NCI-H510A (cell line): ENCODE measurements around the gene AHDC1.
A peak's percentile ranks its signal among the peaks of the same experiment; 100 is the strongest.
"Not testable (repeated sequence)": the region's sequence is repeated elsewhere in the genome, so short reads cannot be mapped to it uniquely, and the experiment has no call there.

ENCODE experiments used
- DNase-seq: peaks from one replicate; lab custom pipeline; 2025; lab: John Stamatoyannopoulos, UW

Gene AHDC1

GRCh38 chr1:27509127-27510080, 94.5 kb downstream of the AHDC1 start:
- DNase-seq = no peak

GRCh38 chr1:27507960-27508665, 95.8 kb downstream of the AHDC1 start:
- DNase-seq = no peak

GRCh38 chr1:27506703-27507102, 97.2 kb downstream of the AHDC1 start:
- DNase-seq = no peak

- DNase-seq = no peak
These were observed 98.6 kb downstream of the AHDC1 start for GRCh38 chr1:27505420-27505680.

GRCh38 chr1:27504588-27505419, 99.1 kb downstream of the AHDC1 start:
- no peak for DNase-seq

GRCh38 chr1:27503844-27504587, 99.9 kb downstream of the AHDC1 start:
- DNase-seq = no peak

GRCh38 chr1:27503033-27503432, 100.9 kb downstream of the AHDC1 start:
- DNase-seq = no peak

GRCh38 chr1:27501159-27501558, 102.8 kb downstream of the AHDC1 start:
- not testable (repeated sequence) for DNase-seq

GRCh38 chr1:27499142-27499541, 104.8 kb downstream of the AHDC1 start:
- no peak for DNase-seq

GRCh38 chr1:27496604-27497155, 107.3 kb downstream of the AHDC1 start:
- no peak for DNase-seq

- no peak for DNase-seq
These were observed 111.1 kb downstream of the AHDC1 start for GRCh38 chr1:27492796-27493195.

GRCh38 chr1:27491748-27492700, 111.9 kb downstream of the AHDC1 start:
- no peak for DNase-seq

- DNase-seq = peak; percentile 92
These were observed 113.8 kb downstream of the AHDC1 start, which contains the start of gene WASF2 for GRCh38 chr1:27489973-27490741. Gene WASF2, minus strand, starts transcription at chr1:27490167. Its CDS starts 61,277 bp downstream, at chr1:27428890.

GRCh38 chr1:27489501-27489972, 114.4 kb downstream of the AHDC1 start:
- no peak for DNase-seq

- no peak for DNase-seq
These were observed 115.7 kb downstream of the AHDC1 start for GRCh38 chr1:27487966-27488884.

GRCh38 chr1:27485363-27485762, 118.6 kb downstream of the AHDC1 start:
- no peak for DNase-seq
